K562 (cell line): ENCODE measurements around the gene AP4S1. TPM values are rescaled to one million over a fixed set of nuclear protein-coding genes. Genes with fewer than 3 reads are reported as not detected.

ENCODE experiments used
- ATAC-seq: fragments of 200-7000 bp; cut with Tn5 transposase; 3 replicates; pipeline ENCODE4 v1.9.1; 2020; ENCODE audit warnings: moderate library complexity
- BruUV-seq: library from RNA; stranded (reverse); fragments of 400-500 nt; replicated peaks from 2 replicates; lab custom pipeline; 2021; lab: Mats Ljungman, UMichigan
- CTCF ChIA-PET: fragments of 300-600 bp; formaldehyde crosslinking; extraction: SDS; loops from one replicate; lab custom pipeline; 2021; ENCODE audit warnings: low intra/inter-chr PET ratio; lab: Yijun Ruan, JAX
- POLR2A ChIA-PET: fragments of 300-600, 350-650 bp; sonication (Branson Sonifier 250); formaldehyde crosslinking; extraction: SDS; loops from one replicate; lab custom pipeline; 2021; ENCODE audit warnings: antibody characterized with exemption, inconsistent platforms; lab: Yijun Ruan, JAX
- DNase-seq, 4 experiments: peaks; one replicate each; pipeline versions ENCODE4 v3.0.0 to v3.0.0-alpha.2; 2011 to 2018; ENCODE audit warnings: low spot score in 3 of 4, mixed read lengths in 3 of 4; ENCODE audit errors: extremely low read depth in 1 of 4
- FAIRE-seq: peaks from 2 replicates; lab custom pipeline; 2011; peaks lifted over from hg19 to GRCh38; lab: Jason Lieb, UNC
- H2AFZ ChIP-seq: 2 replicates; pipeline ENCODE4 v1.6.0; 2011; ENCODE audit warnings: low read depth, low read length, control low read depth, inconsistent platforms
- H3K27ac ChIP-seq: fragments of 200-600 bp; 3 replicates; pipeline ENCODE4 v1.8.0; 2011; ENCODE audit warnings: low read depth, mild to moderate bottlenecking, control low read depth, inconsistent platforms, low read length, moderate library complexity, mixed read lengths; ENCODE audit errors: extremely low read depth
- H3K27me3 ChIP-seq, 2 experiments: fragments of 300-600 bp in 1 of 2; 2 replicates in 1 of 2; 3 replicates in 1 of 2; pipeline versions ENCODE4 v1.6.0 to v1.8.0; 2011; ENCODE audit warnings: inconsistent platforms in 2 of 2, low read length in 2 of 2, mild to moderate bottlenecking in 1 of 2, mixed read lengths in 1 of 2, moderate library complexity in 1 of 2; ENCODE audit not compliant: control insufficient read depth in 2 of 2, insufficient read depth in 2 of 2
- H3K36me3 ChIP-seq: fragments of 300-600 bp; 3 replicates; pipeline ENCODE4 v1.8.0; 2011; ENCODE audit warnings: mild to moderate bottlenecking, low read length, inconsistent platforms; ENCODE audit not compliant: control insufficient read depth, insufficient read depth
- H3K4me1 ChIP-seq, 2 experiments: fragments of 200-600 bp in 1 of 2; replicated peaks in 1 of 2; 2 replicates in 1 of 2; 3 replicates in 1 of 2; pipeline versions ENCODE4 v1.5.1 to v1.8.0; 2011; ENCODE audit warnings: inconsistent platforms in 2 of 2, low read length in 2 of 2, mild to moderate bottlenecking in 1 of 2, mixed read lengths in 1 of 2, moderate library complexity in 1 of 2; ENCODE audit not compliant: control insufficient read depth in 2 of 2, insufficient read depth in 2 of 2
- H3K4me2 ChIP-seq: 2 replicates; pipeline ENCODE4 v1.6.1; 2011; ENCODE audit warnings: low read length, control low read depth, inconsistent platforms, mixed read lengths; ENCODE audit not compliant: insufficient read depth
- H3K4me3 ChIP-seq: fragments of 200-600 bp; sonication (generic), shearing (Covaris generic); 2 replicates; pipeline ENCODE4 v1.5.1; 2016; ENCODE audit warnings: control low read depth, inconsistent platforms
- H3K79me2 ChIP-seq: fragments of 200-600 bp; 3 replicates; pipeline ENCODE4 v1.8.0; 2011; ENCODE audit warnings: low read length, inconsistent platforms; ENCODE audit not compliant: control insufficient read depth, insufficient read depth
- H3K9ac ChIP-seq, 2 experiments: 2 replicates each; pipeline versions ENCODE4 v1.6.0 to v1.6.1; 2011; ENCODE audit warnings: low read depth in 2 of 2, low read length in 2 of 2, control low read depth in 1 of 2, inconsistent platforms in 1 of 2, mild to moderate bottlenecking in 1 of 2, mixed read lengths in 1 of 2; ENCODE audit not compliant: insufficient read depth in 1 of 2
- H3K9me1 ChIP-seq: one replicate; pipeline ENCODE4 v1.6.0; 2011; ENCODE audit warnings: inconsistent platforms, mild to moderate bottlenecking, low read length, moderate library complexity; ENCODE audit not compliant: control insufficient read depth, insufficient read depth
- H3K9me3 ChIP-seq: replicated peaks from 2 replicates; pipeline ENCODE4 v1.5.1; 2011; ENCODE audit warnings: low read depth, low read length, inconsistent platforms; ENCODE audit not compliant: control insufficient read depth, insufficient read depth
- H4K20me1 ChIP-seq: replicated peaks from 2 replicates; pipeline ENCODE4 v1.6.1; 2011; ENCODE audit warnings: low read length, inconsistent platforms, mixed read lengths; ENCODE audit not compliant: control insufficient read depth, insufficient read depth
- CBX2 ChIP-seq: fragments of 200-600 bp; sonication (generic); IDR thresholded peaks from one replicate; pipeline ENCODE4 v1.6.1; 2012; ENCODE audit warnings: mild to moderate bottlenecking, low read length, inconsistent platforms; ENCODE audit not compliant: insufficient read depth, poor library complexity, severe bottlenecking
- CEBPG ChIP-seq, 3 experiments: fragments of 200-800 bp in 1 of 3; sonication (Bioruptor generic) in 1 of 3; sonication (generic) in 1 of 3; formaldehyde crosslinking in 1 of 3; IDR thresholded peaks in 2 of 3; conservative IDR thresholded peaks in 1 of 3; 2 replicates each; pipeline versions ENCODE4 v1.6.1 to v1.8.0; 2016 to 2022; ENCODE audit warnings: missing compliant biosample characterization in 2 of 3, missing genetic modification characterization in 2 of 3, mild to moderate bottlenecking in 1 of 3, missing genetic modification reagents in 1 of 3
- EHMT2 ChIP-seq: fragments of 450-650 bp; IDR thresholded peaks from 2 replicates; pipeline ENCODE4 v1.6.1; 2018; ENCODE audit warnings: antibody characterized with exemption
- NR1H2 ChIP-seq: sonication (generic); formaldehyde crosslinking; IDR thresholded peaks from 2 replicates; pipeline ENCODE4 v1.4.0; 2020; ENCODE audit warnings: mild to moderate bottlenecking, missing genetic modification reagents
- TRIM28 ChIP-seq: fragments of 450-650 bp; IDR thresholded peaks from 2 replicates; pipeline ENCODE4 v1.6.1; 2017
- WGBS: fragments of 100-300 bp; shearing (Covaris generic); methylation state at CpG from one replicate; pipeline ENCODE4 v1.1.6; 2016; ENCODE audit warnings: low coverage, mixed read lengths; ENCODE audit not compliant: insufficient coverage; ENCODE audit errors: missing lambda C conversion rate; 5-methylcytosine and 5-hydroxymethylcytosine counted together
- in situ Hi-C: fragments of 300-500 bp; cut with MboI; formaldehyde crosslinking; loops from 4 replicates; pipeline ENCODE4 v1.15.0; 2018; ENCODE audit warnings: inconsistent platforms, mixed read lengths
- intact Hi-C: fragments of 100-400 bp; cut with micrococcal nuclease; formaldehyde crosslinking; loops from 2 replicates; pipeline ENCODE4 v1.14.2; 2022
- polyA plus RNA-seq, 8 experiments: library from polyadenylated mRNA; depleted of rRNA in 4 of 8; stranded (reverse) in 5 of 8; unstranded in 3 of 8; fragments of >200 nt; fragmentation: Nextera tagmentation in 2 of 8; fragmentation: Illumina TruSeq in 1 of 8; extraction: Ambion mirVana in 2 of 8; extraction: Trizol in 1 of 8; gene quantifications; 2 replicates each; pipeline versions ENCODE4 v1.2.1 to v1.2.3, GENCODE V29; 2011 to 2014; ENCODE audit warnings: inconsistent platforms in 1 of 8, missing spikeins in 1 of 8
- total RNA-seq, 7 experiments: library from RNA; depleted of rRNA in 6 of 7; stranded (reverse); fragments of >200 nt in 6 of 7; fragmentation: Illumina TruSeq in 2 of 7; extraction: Trizol in 2 of 7; gene quantifications; 2 replicates each; pipeline versions ENCODE4 v1.2.1 to v1.2.3, GENCODE V29; 2011 to 2021; ENCODE audit warnings: low replicate concordance in 1 of 7
- TF ChIP-seq, protein P1 (sequence below): fragments of 250-450 bp; sonication (Bioruptor Pico); IDR thresholded peaks from 2 replicates; pipeline ENCODE4 v1.4.0; 2020

Gene AP4S1
- total and polyA plus RNA-seq, 9 of the 15 experiments (the other 6 are each of a cell fraction or from before 2014, with no cell fraction given): 3.7 to 7.8 (median 5.9) TPM

GRCh38 chr14:31110872-31111271 is 85.4 kb downstream of the AP4S1 start:
- POLR2A ChIA-PET: no interaction called here
- FAIRE-seq: no peak
- peaks cover 91% of the 10 kb centered on the region for H3K36me3 ChIP-seq

DNA sequence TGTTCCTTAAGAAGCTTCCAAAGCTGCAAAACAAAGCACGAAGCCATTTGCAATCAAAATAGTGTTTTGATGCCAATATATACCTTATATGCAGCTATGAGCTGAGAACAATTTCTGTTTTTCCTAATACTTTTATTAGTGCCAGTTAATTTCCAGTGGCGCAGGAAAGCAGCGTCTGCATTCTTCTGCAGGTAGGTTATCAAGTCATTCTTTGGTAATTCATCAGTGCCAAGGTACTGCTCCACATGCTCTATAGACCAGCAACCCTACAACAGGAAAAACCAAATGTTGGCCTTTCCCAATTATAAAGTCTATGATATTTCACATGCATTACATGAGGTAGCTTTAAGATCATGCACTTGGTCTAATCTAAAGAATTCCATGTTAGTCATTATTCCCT is 88.3 kb downstream of the AP4S1 start:
- Histone ChIP-seq H3K9me3 (no peaks in the 10 kb centered on the region), H3K9ac (no peak overlapping the region), H3K4me2 (no peak overlapping the region), H4K20me1 (no peaks in the 10 kb centered on the region), H3K79me2 (no peaks in the 10 kb centered on the region), H3K36me3 (peaks cover 91% of the 10 kb centered on the region), H3K4me1 (no peaks in the 10 kb centered on the region), H3K9me1 (no peaks in the 10 kb centered on the region), H3K27me3 (no peaks in the 10 kb centered on the region), H3K27ac (no peak overlapping the region), H2AFZ (no peak overlapping the region), H3K4me3 (no peak overlapping the region)
- FAIRE-seq: no peak
- WGBS: 93% methylated on average over 3 of the region's 3 CpGs
- no peak for ATAC-seq
- no TSS peak for BruUV-seq
- DNase-seq: no peak
- ChIA-PET CTCF (no interaction called here), POLR2A (no interaction called here)
- intact Hi-C loops (no loop called here), in situ Hi-C loops (no loop called here)
- TF ChIP-seq NR1H2: no peak
- no peak for TF ChIP-seq EHMT2
- no peak for TF ChIP-seq TRIM28
- TF ChIP-seq, protein P1, sequence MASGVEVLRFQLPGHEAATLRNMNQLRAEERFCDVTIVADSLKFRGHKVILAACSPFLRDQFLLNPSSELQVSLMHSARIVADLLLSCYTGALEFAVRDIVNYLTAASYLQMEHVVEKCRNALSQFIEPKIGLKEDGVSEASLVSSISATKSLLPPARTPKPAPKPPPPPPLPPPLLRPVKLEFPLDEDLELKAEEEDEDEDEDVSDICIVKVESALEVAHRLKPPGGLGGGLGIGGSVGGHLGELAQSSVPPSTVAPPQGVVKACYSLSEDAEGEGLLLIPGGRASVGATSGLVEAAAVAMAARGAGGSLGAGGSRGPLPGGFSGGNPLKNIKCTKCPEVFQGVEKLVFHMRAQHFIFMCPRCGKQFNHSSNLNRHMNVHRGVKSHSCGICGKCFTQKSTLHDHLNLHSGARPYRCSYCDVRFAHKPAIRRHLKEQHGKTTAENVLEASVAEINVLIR (CRISPR knock-in tag): no peak

More at GRCh38 chr14:31110872-31111271, 85.4 kb downstream of the AP4S1 start:
- no peaks in the 10 kb centered on the region for H4K20me1 ChIP-seq
- no peaks in the 10 kb centered on the region for H3K9me1 ChIP-seq
- H3K4me3 ChIP-seq: no peak overlapping the region
- no peak for DNase-seq
- no peaks in the 10 kb centered on the region for H3K9me3 ChIP-seq
- H3K27ac ChIP-seq: no peak overlapping the region
- no peak for TF ChIP-seq CBX2
- TF ChIP-seq CEBPG (CRISPR knock-in tag; IDR thresholded peaks at IDR 0.05): no peak
- TF ChIP-seq CEBPG (tag; conservative IDR thresholded peaks at IDR 0.05 in 1 of 2, IDR thresholded peaks at IDR 0.05 in 1 of 2): peak in 1 of 2 experiments; percentile 26; a peak in 2 of 4 replicates
- no peaks in the 10 kb centered on the region for H3K27me3 ChIP-seq
- no peak overlapping the region for H3K9ac ChIP-seq
- ATAC-seq: no peak
- no peak overlapping the region for H3K4me2 ChIP-seq
- in situ Hi-C loops (no loop called here), intact Hi-C loops (no loop called here)
- no peak overlapping the region for H2AFZ ChIP-seq
- H3K79me2 ChIP-seq: no peaks in the 10 kb centered on the region
- BruUV-seq: no TSS peak
- CTCF ChIA-PET: no interaction called here
- no peaks in the 10 kb centered on the region for H3K4me1 ChIP-seq
- 100% methylated on average over 2 of the region's 2 CpGs for WGBS
